HG02763 (cell line): ENCODE results near the gene IL1B.

Experiments
- ATAC-seq: cut with Tn5 transposase; IDR thresholded peaks from one replicate; pipeline ENCODE4 v1.9.1; 2021; ENCODE audit warnings: mild to moderate bottlenecking, moderate library complexity; ENCODE audit not compliant: unreplicated experiment

IL1B gene

DNA sequence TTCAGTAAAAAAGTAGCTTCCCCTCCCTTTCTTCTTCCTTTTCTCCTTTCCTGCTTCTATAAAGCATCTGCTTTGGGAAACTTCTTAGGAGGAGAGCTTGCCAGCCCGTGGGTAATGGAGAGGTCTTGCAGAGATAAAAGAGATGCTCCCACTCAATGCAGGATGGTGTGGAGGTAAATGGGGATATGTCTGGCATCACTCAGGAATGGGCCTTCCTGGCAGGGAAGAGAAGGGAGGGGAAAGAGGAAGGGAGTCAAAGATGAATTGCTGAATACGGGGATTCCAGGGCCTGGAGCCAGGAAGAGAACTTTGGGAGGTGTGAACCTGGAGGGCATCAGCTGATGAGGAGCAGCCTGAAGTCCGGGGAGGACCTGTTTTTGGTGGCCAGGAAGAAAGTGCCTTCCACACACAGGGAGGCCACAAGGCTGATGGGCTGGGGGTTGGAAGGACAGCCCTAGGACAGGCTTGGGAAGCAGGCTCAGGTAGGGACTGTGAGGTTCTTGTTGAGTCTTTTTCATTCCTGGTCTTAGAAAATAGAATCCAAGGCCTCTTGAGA, 25.2 kb downstream of the IL1B start:
- ATAC-seq = no peak

DNA sequence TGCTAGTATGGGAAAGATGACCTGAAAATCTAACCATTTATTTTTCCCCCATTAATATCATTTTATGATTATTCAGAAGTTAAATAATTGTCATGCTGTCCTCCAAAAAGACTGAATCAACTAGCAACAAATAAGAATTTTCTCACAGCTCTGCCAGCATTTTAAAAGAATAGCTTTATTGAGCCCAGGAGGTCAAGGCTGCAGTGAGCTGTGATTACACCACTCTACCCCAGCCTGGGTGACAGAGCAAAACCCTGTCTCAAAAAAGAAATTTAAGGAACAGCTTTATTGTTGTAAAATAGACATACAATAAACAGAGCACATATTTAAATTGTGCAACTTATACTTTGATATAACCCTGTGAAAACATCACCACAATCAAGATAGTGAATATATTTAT, 27.5 kb downstream of the IL1B start:
- no peak for ATAC-seq

DNA sequence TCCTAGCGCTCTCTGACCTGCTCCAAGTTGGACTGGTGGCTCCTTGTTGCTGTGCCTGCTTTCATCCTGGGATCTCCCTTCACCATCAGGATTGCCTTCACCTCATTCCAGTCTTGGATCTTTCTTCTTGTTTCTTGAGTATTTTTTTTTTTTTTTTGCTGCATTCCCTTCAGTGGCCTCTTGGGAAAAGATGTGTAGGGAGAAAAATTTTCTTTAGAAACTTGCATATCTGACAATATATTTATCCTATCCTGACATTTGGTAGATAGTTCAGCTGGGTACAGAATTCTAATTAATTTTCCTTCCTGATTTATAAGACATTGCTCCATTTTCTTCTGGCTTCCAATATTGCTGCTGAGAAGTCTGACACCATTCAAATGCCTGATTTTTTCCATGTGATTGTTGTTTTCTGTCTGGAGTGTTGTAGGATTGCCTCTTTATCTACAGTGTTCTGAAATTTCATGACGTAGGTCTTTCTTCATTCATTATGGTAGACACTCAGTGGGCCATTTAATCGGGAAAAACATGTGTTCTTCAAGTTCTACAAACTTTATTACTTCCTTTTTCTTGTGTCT, 29.3 kb downstream of the IL1B start:
- ATAC-seq = no peak

DNA sequence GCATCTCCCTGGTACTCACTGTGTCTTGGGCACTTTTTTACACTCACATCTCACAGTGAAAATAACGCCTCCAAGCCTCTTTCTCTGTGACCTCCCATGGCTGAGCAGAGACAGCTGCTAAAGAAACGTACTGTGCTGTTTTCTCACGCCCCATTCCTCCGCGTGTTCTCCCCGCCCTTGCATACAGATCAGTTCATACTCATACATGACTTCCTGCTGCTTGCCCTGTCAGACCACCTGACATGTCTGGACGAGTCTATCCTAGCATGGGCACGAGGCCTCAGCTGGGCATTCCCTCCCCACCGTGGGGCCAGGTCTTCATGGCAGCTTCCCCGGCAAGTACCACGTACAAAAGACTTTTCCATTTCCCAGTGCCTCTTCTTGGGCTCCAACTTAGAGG, 31.0 kb downstream of the IL1B start:
- no peak for ATAC-seq

DNA sequence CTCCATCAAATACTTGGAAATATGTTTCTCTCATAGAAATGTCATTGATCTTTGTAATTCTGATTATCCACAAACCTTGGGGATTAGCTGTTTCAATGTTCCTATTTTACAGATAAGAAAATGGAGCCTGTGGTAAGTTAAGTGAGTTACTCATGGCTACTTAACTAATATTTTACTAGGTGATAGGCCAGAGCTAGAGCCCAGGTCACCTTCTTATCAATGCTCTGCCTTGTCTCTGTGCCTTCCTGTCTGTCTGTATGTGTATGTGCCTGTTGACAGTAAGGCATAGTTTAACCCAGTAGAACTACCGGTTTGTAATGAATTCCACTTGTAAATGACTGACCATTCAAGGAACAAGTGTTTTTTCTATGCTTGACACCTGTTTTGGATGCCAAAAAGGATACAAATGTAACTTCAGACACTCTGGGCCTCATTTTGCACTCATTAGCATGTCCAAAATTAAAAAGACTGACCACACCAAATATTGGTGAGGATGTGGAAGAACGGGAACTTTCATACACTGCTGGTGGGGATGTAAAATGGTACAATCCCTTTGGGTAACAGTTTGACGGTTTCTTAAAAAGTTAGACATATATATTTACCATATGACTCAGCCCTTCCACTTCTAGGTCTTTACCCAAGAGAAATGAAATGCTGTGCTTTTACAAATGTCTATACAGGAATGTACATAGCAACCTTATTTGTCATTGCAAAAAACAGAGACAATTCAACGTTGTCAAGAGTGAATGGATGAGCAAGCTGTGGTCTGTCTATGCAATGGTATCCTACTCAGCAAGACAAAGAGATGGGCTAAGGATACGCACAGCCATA, 32.7 kb downstream of the IL1B start:
- ATAC-seq = no peak

DNA sequence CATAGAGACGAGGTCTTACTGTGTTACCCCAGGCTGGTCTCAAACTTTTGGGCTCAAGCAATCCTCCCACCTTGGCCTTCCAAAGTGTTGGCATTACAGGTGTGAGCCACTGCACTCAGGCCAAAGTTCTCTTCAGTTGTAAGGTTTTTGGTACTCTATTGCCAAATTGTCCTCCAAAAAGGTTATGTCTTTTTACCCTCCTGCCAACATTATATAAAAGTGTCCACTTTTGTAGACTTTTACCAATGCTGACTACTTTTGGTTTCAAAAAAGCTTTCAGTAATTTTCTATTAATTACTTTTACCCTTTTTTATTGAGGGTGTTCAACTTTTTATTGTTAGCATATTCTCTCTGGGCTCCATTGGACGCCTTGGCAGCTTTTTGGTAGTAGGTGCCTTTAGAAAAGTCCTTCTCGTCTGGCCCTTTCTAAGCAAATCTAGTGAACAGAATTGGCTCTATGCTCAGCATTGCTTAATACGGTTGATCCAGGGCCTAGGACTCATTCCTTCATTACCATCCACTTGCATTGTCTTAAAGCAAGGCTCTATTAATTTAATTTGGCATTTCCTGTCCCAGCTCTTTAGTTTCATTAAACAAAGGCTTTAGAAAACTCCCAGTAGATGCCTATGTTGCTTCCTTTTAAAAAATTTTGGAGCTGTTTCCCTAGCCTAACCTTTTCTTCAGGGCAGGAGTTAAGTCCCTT, 35.5 kb downstream of the IL1B start:
- no peak for ATAC-seq

DNA sequence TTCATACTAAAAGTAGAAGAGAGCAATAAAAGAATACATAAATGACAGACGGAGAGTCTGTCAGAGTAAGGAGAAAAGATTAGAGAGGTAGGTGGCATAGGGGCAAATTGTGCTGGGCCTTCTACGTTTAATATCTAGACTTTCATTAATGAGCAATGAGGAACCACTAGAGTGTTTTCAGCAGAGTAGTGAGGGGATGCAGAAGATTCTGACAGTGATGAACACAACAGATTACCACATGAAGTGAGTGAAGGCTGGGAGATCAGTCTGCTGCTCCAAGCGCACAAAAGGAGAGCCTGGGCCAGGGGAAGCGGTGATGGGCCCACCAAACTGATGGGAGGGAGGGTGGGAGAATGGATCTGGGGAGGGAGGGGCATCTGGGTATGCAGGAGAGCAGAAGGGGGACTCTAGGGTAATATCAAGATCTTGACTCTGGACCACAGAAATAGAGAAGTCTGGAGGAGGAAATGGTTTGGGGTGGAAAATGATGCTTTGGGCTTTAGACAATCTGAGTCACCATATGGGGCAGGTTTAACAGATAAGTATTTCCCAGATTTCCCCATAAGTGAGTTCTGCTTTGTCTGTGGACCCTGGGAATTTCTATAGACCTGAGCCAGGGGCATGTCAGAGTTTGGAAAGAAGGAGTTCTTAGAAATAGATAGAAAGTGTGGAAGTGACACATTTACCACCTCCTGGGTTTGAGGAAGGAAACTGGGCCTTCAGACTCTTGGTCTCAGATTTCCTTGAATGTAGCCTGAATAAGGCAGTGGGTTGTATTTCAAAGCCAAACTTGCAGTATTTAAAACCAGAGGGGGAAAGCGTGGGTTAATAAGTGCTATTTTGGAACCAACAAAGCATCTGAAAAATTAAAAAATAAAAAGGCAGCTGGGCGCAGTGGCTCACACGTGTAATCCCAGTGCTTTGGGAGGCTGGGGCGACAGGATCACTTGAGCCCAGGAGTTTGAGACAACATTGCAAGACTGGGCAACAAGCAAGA, 37.3 kb downstream of the IL1B start:
- no peak for ATAC-seq

DNA sequence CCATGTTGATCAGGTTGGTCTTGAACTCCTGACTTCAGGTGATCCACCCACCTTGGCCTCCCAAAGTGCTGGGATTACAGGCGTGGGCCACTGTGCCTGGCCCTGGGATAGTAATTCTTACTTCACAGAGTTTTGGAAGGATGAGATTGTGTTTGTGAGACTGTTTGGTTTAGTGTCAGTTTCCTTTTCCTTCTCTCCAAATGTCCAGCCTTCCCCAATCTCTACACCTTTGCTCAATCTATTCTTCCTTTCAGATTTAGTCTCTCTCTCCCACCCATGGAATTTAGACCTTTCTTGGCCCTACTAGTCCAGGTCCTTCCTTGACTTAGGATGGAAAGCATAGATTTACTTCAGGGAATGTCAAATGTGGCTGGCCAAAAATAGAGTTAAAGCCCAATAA, 40.1 kb downstream of the IL1B start:
- no peak for ATAC-seq

DNA sequence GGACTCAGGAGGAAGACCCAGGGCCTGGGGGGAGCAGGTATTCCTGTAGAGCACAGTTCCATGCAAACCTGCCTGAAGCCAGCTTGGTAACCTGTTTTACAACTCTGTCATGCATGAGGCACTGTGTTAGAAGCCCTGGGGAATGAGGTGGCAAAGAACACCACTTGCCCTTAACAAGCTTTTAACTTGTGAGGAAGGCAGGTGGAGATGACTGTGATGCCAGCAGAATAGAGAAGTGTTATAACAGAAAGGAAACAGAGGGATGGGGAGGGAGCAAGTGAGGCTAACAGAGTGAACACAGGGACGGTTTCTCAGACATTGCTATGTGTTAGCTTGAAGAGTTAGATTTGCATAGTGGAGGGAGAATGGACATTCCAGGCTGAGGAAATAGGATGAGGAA, 40.8 kb downstream of the IL1B start:
- ATAC-seq = no peak

DNA sequence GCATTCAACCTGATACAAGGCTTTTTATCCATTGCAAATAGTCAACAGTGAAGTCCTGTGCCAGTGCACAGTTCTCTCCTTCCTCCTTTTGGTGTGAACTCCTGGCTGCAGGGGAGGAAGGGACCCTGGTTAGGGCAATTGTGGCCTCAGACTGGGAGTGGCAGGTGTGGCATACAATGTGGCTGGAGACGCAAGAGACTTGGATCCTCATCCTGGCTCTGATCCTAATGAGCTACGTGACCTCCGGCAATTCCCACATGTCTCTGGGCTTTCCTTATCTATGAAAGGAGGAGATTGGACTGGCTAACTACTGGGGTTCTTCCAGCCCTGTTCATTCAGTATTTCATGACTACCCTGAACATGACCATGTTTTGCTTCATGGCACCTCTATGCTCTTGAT, 41.7 kb downstream of the IL1B start:
- ATAC-seq = no peak

DNA sequence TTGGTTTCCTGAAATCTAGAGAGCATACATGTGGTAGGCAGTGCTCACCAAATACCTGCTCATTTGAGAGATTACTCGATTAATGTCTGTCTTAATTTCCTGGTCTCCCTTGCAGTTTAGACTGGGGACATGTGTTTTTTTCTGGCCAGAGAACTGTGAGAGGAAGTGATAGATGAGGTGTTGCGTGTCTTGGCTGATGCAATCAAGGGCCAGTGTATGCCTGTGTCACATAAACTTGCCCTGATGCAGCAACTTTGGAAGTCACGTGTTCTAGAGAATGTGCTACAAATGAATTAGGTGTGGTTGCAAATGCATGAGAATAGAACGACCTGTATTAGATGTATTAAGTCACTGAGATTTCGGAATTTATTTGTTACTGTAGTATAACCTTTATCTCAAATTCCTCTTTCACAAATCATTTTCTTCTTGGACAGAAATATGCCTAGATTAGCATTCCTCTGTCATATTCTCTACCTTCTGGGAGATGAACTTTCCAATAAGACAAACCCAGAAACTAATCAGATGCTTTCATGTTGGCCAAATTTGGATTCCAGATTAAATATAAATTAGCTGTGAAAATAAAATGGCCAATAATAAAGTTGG, 42.3 kb downstream of the IL1B start:
- no peak for ATAC-seq

DNA sequence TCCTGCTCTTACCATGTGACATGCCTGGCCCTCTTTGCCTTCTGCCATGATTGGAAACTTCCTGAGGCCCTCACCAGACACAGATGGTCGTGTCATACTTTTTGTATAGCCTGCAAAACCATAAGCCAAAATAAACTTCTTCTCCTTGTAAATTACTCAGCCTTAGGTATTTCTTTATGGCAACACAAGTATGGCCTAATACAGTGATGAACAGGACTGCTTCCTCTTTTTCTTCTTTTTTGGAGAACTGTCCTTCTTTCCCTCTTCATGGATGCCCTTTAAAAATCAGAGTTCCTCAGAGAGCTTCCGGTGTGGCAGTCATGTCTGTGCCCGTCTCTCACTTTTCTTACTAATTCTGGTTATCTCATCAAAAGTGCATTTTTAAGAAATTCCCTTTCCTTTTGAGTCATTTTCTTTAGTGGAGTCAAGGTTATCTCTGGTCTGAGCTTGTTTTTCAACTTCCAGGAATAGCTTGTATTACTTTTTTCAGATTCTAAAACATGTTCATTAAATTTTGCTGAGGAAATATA, 43.1 kb downstream of the IL1B start:
- ATAC-seq = no peak

DNA sequence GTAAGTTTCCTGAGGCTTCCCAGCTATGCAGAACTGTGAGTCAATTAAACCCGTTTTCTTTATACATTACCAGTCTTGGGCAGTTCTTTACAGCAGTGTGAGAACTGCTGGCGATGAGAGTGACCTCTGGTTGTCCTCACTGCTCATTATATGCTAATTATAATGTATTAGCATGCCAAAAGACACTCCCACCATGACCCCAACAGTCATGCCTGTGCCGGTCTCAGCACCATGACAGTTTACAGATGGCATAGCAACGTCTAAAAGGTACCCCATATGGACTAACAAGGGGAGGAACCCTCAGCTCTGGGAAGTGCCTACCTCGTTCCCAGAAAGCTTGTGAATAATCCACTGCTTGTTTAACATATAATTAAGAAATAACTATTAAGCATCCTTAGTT, 44.2 kb downstream of the IL1B start:
- no peak for ATAC-seq

DNA sequence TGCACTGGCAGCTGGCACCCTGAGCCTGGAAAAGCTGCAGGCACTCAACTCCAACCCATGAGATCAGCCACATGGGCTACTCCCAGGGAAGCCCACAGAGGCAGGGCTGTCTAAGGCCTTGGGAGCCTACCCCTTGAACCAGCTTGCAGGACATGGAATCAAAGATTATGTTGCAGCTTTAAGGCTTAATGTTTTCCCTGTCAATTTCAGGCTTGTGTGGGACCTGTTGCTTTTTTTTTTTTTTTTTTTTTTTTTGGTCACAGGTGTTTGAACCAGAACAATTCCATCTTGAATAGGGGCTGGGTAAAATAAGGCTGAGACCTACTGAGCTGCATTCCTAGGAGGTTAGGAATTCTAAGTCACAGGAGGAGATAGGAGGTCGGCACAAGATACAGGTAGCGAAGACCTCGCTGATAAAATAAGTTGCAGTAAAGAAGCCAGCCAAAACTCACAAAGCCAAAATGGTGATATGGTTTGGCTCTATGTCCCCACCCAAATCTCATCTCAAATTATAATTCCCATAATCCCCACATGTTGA, 44.8 kb downstream of the IL1B start:
- no peak for ATAC-seq

DNA sequence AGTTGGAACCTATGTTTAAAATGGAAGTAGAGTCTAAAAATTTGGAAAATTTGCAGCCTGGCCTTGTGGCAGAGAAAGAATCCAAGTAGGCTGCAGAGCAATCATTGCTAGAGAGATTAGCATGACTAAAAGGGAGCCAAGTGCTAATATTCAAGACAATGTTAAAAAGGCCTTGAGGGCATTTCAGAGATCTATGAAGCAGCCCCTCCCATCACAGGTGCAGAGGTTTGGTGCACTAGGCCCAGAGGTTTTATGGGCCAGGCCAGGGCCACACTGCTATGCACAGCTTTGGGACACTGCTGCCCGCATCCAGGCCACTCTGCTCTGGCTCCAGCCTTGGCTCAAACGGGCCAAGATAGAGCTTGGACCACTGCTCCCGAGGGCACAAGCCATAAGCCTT, 45.6 kb downstream of the IL1B start:
- no peak for ATAC-seq

DNA sequence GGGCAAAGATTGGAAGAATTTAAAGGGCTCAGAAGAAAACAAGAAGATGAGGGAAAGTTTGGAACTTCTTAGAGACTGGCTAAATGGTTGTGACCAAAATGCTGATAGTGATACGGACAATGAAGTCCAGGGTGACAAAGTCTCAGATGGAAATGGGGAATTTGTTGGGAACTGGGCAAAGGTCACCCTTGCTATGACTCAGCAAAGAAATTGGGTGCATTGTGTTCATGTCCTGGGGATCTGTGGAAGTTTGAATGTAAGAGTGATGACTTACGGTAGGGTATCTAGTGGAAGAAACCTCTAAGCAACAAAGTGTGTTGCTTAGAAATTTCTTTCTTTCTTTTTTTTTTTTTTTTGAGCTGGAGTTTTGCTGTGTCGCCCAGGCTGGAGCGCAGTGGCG, 46.3 kb downstream of the IL1B start:
- no peak for ATAC-seq

DNA sequence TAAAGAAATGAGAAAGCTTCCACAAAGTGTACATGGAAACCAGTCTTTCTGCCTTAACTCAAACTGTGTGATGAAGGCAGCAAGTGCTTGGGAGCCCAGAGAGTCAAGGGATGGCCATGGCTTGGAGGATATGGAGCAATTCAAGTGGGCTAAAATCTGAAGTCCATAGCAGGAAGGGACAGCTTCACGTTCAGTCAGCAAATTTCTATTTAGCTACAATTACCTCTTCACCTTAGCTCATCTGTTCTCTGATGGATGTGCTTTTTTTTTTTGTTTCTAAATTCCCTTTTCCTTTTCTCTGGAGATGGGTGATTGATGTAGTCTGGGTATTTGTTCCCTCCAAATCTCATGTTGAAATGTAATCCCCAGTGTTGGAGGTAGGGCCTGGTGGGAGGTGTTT, 47.4 kb downstream of the IL1B start:
- no peak for ATAC-seq

DNA sequence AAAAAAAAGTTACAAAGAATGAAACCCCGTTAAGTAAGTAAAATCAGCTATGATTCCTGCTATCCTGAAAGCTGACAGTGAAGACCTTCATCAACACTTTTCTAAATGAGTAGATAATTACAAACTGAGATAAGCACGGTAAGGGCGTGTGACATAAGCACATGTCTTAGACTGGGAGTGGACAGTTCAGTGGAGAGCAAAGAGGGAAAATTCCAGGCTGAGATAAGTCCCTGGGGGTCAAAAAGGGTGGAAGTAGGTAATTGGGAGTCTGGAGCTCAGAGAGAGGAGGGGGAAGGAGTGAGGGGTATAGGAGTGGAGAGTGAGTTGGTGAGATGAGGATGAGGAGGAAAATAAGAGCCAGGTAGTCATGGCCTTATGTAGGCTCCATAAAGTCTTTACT, 47.9 kb downstream of the IL1B start:
- ATAC-seq = no peak

DNA sequence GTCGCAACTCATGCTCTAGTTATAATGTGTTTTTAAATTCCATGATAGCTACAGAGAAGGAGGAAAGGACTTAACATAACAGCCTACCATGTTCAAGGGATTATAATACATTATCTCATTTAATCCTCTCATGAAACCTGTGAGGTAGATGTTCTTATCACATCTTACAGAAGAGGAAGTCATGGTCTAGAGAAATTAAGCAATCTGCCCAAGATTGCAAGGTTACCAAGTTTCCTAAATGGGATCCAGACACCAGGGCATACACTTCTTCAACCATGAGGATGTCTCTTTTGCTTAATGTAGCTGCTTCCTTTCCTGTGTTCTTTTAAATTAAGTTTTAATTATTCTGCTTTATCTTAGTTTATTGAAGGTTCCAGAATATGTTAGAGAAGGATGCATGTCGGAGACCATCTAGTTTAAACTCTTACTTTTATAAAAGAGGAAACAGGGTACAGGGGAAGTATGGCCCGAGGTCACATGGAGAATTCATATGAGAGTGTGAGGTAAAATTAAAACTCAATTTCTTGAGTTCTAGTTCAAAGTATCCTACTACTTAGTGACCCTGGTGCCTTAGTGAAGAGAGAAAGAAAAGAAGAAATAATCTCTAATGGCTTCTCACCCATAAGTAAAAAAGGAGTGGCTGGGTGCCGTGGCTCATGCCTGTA, 48.7 kb downstream of the IL1B start:
- no peak for ATAC-seq
